Lower leg skin (tissue), 3 donors: Measurements from ENCODE around the gene EPC1.

Source experiments
- POLR2A ChIP-seq, 2 donors: fragments of 450-650 bp; IDR thresholded peaks; one replicate each; pipeline ENCODE4 v1.6.1; 2016 to 2017; ENCODE audit warnings: antibody characterized with exemption in 2 of 2, mild to moderate bottlenecking in 1 of 2, moderate library complexity in 1 of 2
- TF ChIP-seq, protein P1 (sequence below), 3 donors: fragments of 450-650 bp; IDR thresholded peaks; one replicate each; pipeline ENCODE4 v1.5.1; 2016; ENCODE audit warnings: antibody characterized with exemption in 3 of 3, mild to moderate bottlenecking in 3 of 3, moderate library complexity in 2 of 3

DNA sequence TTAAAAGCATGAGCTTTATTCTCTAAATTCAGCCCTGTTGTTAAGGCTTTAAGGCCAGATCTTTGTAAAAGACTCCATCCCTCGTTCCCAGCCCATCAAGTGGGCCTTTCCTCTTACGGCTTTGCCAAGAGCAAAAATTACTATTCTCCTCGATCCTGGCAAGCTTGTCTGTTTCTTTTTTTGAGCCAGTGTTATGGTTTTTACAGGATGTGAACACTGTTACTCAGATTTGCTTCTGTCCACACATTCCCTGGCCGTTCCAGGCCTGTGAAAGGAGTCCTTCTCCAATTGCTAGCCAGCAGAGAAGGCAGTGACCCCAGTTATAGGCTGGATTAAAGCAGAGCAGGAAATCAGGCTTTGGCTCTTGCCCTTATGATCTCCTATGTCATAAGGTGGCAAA, 47.0 kb upstream of the EPC1 start:
- TF ChIP-seq, protein P1, sequence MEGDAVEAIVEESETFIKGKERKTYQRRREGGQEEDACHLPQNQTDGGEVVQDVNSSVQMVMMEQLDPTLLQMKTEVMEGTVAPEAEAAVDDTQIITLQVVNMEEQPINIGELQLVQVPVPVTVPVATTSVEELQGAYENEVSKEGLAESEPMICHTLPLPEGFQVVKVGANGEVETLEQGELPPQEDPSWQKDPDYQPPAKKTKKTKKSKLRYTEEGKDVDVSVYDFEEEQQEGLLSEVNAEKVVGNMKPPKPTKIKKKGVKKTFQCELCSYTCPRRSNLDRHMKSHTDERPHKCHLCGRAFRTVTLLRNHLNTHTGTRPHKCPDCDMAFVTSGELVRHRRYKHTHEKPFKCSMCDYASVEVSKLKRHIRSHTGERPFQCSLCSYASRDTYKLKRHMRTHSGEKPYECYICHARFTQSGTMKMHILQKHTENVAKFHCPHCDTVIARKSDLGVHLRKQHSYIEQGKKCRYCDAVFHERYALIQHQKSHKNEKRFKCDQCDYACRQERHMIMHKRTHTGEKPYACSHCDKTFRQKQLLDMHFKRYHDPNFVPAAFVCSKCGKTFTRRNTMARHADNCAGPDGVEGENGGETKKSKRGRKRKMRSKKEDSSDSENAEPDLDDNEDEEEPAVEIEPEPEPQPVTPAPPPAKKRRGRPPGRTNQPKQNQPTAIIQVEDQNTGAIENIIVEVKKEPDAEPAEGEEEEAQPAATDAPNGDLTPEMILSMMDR (IDR thresholded peaks at IDR 0.05), result no peak
- TF ChIP-seq POLR2A (IDR thresholded peaks at IDR 0.05), result no peak
